HepG2 (cell line): ENCODE results near the gene P4HB. TPM values are rescaled to one million over a fixed set of nuclear protein-coding genes. Genes with fewer than 3 reads are reported as not detected.

Source experiments
- ARID4A ChIP-seq: sonication (generic); formaldehyde crosslinking; IDR thresholded peaks from 2 replicates; pipeline ENCODE4 v1.5.0; 2020; ENCODE audit warnings: mild to moderate bottlenecking, missing genetic modification reagents, borderline replicate concordance
- ASH2L ChIP-seq: fragments of 300-600, 200-600 bp; sonication (generic); IDR thresholded peaks from 2 replicates; pipeline ENCODE4 v1.7.0; 2017; ENCODE audit warnings: low read depth, mild to moderate bottlenecking, moderate library complexity, mixed read lengths, low read length; ENCODE audit not compliant: insufficient read length
- BCL6 ChIP-seq: IDR thresholded peaks from 2 replicates; pipeline ENCODE4 v1.6.1; 2016; ENCODE audit warnings: missing genetic modification reagents, missing compliant biosample characterization
- BHLHE40 ChIP-seq: IDR thresholded peaks from 2 replicates; pipeline ENCODE4 v1.6.1; 2011; ENCODE audit warnings: low read length, improper control_type of control experiment
- DMAP1 ChIP-seq: IDR thresholded peaks from 2 replicates; pipeline ENCODE4 v1.6.1; 2016
- ELF3 ChIP-seq: IDR thresholded peaks from 2 replicates; pipeline ENCODE4 v1.6.1; 2016; ENCODE audit warnings: missing genetic modification reagents, missing compliant biosample characterization
- GMEB1 ChIP-seq: sonication (generic); formaldehyde crosslinking; IDR thresholded peaks from 2 replicates; pipeline ENCODE4 v1.5.1; 2020; ENCODE audit warnings: missing genetic modification reagents, mild to moderate bottlenecking, borderline replicate concordance
- MIXL1 ChIP-seq: IDR thresholded peaks from 2 replicates; pipeline ENCODE4 v1.6.1; 2016
- NFKB2 ChIP-seq: sonication (generic); formaldehyde crosslinking; IDR thresholded peaks from 2 replicates; pipeline ENCODE4 v1.4.0; 2020; ENCODE audit warnings: missing genetic modification reagents, borderline replicate concordance
- PBX2 ChIP-seq: IDR thresholded peaks from 2 replicates; pipeline ENCODE4 v1.6.1; 2016; ENCODE audit warnings: control low read depth
- PHF21A ChIP-seq: sonication (generic); formaldehyde crosslinking; IDR thresholded peaks from 2 replicates; pipeline ENCODE4 v1.5.0; 2020; ENCODE audit warnings: mild to moderate bottlenecking, missing genetic modification reagents
- STAG1 ChIP-seq: sonication (generic); formaldehyde crosslinking; IDR thresholded peaks from 2 replicates; pipeline ENCODE4 v1.4.0; 2020; ENCODE audit warnings: missing genetic modification reagents
- ZBTB38 ChIP-seq: sonication (generic); formaldehyde crosslinking; IDR thresholded peaks from 2 replicates; pipeline ENCODE4 v1.5.1; 2020; ENCODE audit warnings: mild to moderate bottlenecking, missing genetic modification reagents
- ZNF260 ChIP-seq: sonication (generic); formaldehyde crosslinking; IDR thresholded peaks from 2 replicates; pipeline ENCODE4 v1.4.0; 2020; ENCODE audit warnings: missing genetic modification reagents, low read depth, mild to moderate bottlenecking, borderline replicate concordance
- ZNF331 ChIP-seq: sonication (generic); formaldehyde crosslinking; IDR thresholded peaks from 2 replicates; pipeline ENCODE4 v1.4.0; 2020; ENCODE audit warnings: missing genetic modification reagents
- ZNF431 ChIP-seq: sonication (generic); formaldehyde crosslinking; IDR thresholded peaks from 2 replicates; pipeline ENCODE4 v1.9.0; 2022; ENCODE audit warnings: missing genetic modification reagents, low read depth, mild to moderate bottlenecking, borderline replicate concordance
- polyA plus RNA-seq, 8 experiments: library from polyadenylated mRNA; depleted of rRNA in 3 of 8; stranded (reverse) in 7 of 8; unstranded in 1 of 8; fragments of >200 nt; fragmentation: Illumina TruSeq in 4 of 8; extraction: Trizol in 4 of 8; gene quantifications; 2 replicates each; pipeline versions ENCODE4 v1.2.1 to v1.2.3, GENCODE V29; 2011 to 2016; ENCODE audit warnings: low read depth in 4 of 8, missing spikeins in 1 of 8, mixed read lengths in 1 of 8; ENCODE audit not compliant: insufficient read depth in 1 of 8
- total RNA-seq, 5 experiments: library from RNA; depleted of rRNA; stranded (reverse); fragments of >200 nt; fragmentation: Illumina TruSeq; extraction: Trizol; gene quantifications; 2 replicates each; pipeline ENCODE4 v1.2.3, GENCODE V29; 2016; ENCODE audit warnings: low read depth in 1 of 5
- TF ChIP-seq, protein P1 (sequence below): sonication (generic); formaldehyde crosslinking; IDR thresholded peaks from 2 replicates; pipeline ENCODE4 v1.8.0; 2022; ENCODE audit warnings: low read depth, missing genetic modification reagents
- TF ChIP-seq, protein P2 (sequence below): sonication (generic); formaldehyde crosslinking; IDR thresholded peaks from 2 replicates; pipeline ENCODE4 v1.5.0; 2020; ENCODE audit warnings: mild to moderate bottlenecking, missing genetic modification reagents, borderline replicate concordance

Gene P4HB
- total and polyA plus RNA-seq, 2 of the 13 experiments (the other 11 are each of a cell fraction or from before 2014, with no cell fraction given) = 185 to 782 TPM

GRCh38 chr17:81821603-81822311 lies 38.6 kb downstream of the P4HB start (continued):
- TF ChIP-seq GMEB1 (peak; percentile 52; the same call in 1 of the 2 replicates), PBX2 (CRISPR knock-in tag) (no peak), ZNF260 (no peak), ZBTB38 (CRISPR knock-in tag) (0 out of 2 replicates have a peak, but pooled peaks have one; percentile 67), MIXL1 (0 out of 2 replicates have a peak, but pooled peaks have one; percentile 54), DMAP1 (peak; percentile 72; the same call in 1 of the 2 replicates), ELF3 (CRISPR knock-in tag) (peak; percentile 81), ZNF331 (CRISPR knock-in tag) (peak; percentile 68; the same call in 1 of the 2 replicates), ZNF431 (peak; percentile 33; the same call in 1 of the 2 replicates), BCL6 (CRISPR knock-in tag) (peak; percentile 91), NFKB2 (CRISPR knock-in tag) (peak; percentile 72; the same call in 1 of the 2 replicates), ASH2L (peak; percentile 24), ARID4A (CRISPR knock-in tag) (peak; percentile 54; the same call in 1 of the 2 replicates), STAG1 (CRISPR knock-in tag) (peak; percentile 74), BHLHE40 (peak; percentile 53; the same call in 1 of the 2 replicates), PHF21A (peak; percentile 53; the same call in 1 of the 2 replicates)
- TF ChIP-seq, protein P1, sequence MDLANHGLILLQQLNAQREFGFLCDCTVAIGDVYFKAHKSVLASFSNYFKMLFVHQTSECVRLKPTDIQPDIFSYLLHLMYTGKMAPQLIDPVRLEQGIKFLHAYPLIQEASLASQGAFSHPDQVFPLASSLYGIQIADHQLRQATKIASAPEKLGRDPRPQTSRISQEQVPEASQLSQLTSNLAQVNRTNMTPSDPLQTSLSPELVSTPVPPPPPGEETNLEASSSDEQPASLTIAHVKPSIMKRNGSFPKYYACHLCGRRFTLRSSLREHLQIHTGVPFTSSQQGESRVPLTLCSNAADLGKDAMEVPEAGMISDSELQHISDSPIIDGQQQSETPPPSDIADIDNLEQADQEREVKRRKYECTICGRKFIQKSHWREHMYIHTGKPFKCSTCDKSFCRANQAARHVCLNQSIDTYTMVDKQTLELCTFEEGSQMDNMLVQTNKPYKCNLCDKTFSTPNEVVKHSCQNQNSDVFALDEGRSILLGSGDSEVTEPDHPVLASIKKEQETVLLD = no peak
- TF ChIP-seq, protein P2, sequence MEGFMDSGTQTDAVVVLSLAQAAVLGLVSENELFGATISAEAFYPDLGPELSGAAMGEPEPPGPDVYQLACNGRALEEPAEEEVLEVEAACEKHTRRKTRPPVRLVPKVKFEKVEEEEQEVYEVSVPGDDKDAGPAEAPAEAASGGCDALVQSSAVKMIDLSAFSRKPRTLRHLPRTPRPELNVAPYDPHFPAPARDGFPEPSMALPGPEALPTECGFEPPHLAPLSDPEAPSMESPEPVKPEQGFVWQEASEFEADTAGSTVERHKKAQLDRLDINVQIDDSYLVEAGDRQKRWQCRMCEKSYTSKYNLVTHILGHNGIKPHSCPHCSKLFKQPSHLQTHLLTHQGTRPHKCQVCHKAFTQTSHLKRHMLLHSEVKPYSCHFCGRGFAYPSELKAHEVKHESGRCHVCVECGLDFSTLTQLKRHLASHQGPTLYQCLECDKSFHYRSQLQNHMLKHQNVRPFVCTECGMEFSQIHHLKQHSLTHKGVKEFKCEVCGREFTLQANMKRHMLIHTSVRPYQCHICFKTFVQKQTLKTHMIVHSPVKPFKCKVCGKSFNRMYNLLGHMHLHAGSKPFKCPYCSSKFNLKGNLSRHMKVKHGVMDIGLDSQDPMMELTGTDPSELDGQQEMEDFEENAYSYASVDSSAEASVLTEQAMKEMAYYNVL = peak; percentile 36; the same call in 1 of the 2 replicates
